ENCODE results near the gene CASQ1. TPM values are rescaled to one million over a fixed set of nuclear protein-coding genes. Genes with fewer than 3 reads are reported as not detected.

The CASQ1 gene
- total RNA-seq, 1 experiment from 2014 or later = not detected

DNA sequence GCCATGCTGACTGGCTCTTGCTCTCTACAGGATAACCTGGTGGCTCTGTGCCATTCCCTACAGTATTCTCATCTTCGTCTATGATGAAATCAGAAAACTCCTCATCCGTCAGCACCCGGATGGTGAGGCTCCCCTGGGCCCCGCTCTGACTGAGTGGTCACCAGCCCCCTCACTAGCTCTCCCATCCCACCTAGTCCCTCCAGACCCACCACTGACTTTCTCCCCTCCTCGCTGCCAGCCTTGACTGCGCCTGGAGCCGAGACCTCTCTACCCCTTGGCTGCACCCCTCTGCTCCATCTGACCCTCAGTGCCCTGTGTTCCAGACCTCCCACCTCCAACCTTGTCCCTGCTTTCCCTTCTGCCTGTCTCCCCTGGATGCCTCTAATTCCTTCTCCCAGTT lies 4.1 kb upstream of the CASQ1 start:
- Histone ChIP-seq H3K27me3 (replicated peaks; ENCODE audit: control insufficient read depth, insufficient read depth, low read length) (no peaks in the 10 kb centered on the region), H3K36me3 (ENCODE audit: control insufficient read depth, insufficient read depth, low read length) (no peaks in the 10 kb centered on the region), H3K4me3 (ENCODE audit: low read depth, low read length) (no peak overlapping the region), H3K4me1 (no peaks in the 10 kb centered on the region), H3K9me3 (no peaks in the 10 kb centered on the region)
- intact Hi-C loops (cut with micrococcal nuclease; ENCODE audit: unreplicated experiment) = no loop called here
- no TSS peak for BruUV-seq (replicated peaks)
- CTCF ChIA-PET = no interaction called here
- no peak overlapping the region for H3K4me3 Mint-ChIP-seq (ENCODE audit: unreplicated experiment)
- TF ChIP-seq, protein P1, sequence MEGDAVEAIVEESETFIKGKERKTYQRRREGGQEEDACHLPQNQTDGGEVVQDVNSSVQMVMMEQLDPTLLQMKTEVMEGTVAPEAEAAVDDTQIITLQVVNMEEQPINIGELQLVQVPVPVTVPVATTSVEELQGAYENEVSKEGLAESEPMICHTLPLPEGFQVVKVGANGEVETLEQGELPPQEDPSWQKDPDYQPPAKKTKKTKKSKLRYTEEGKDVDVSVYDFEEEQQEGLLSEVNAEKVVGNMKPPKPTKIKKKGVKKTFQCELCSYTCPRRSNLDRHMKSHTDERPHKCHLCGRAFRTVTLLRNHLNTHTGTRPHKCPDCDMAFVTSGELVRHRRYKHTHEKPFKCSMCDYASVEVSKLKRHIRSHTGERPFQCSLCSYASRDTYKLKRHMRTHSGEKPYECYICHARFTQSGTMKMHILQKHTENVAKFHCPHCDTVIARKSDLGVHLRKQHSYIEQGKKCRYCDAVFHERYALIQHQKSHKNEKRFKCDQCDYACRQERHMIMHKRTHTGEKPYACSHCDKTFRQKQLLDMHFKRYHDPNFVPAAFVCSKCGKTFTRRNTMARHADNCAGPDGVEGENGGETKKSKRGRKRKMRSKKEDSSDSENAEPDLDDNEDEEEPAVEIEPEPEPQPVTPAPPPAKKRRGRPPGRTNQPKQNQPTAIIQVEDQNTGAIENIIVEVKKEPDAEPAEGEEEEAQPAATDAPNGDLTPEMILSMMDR (IDR thresholded peaks at IDR 0.05; ENCODE audit: insufficient read depth in 1 of 2, low read depth in 1 of 2, low read length in 1 of 2, severe bottlenecking in 1 of 2, unreplicated experiment in 1 of 2) = no peak
- no peaks in the 10 kb centered on the region for H3K9me3 Mint-ChIP-seq (ENCODE audit: unreplicated experiment)
- no peaks in the 10 kb centered on the region for H3K4me1 Mint-ChIP-seq (ENCODE audit: low read depth, unreplicated experiment)
- H3K27me3 Mint-ChIP-seq (ENCODE audit: insufficient read depth, unreplicated experiment) = no peaks in the 10 kb centered on the region
- H3K36me3 Mint-ChIP-seq (ENCODE audit: insufficient read depth, unreplicated experiment) = no peaks in the 10 kb centered on the region
- H3K27ac Mint-ChIP-seq (ENCODE audit: unreplicated experiment) = no peak overlapping the region
- POLR2A ChIA-PET = no interaction called here
- DNase-seq = no peak

- H3K27me3 ChIP-seq (replicated peaks; ENCODE audit: control insufficient read depth, insufficient read depth, low read length) = no peaks in the 10 kb centered on the region
- no peaks in the 10 kb centered on the region for H3K4me1 ChIP-seq
- no peak overlapping the region for H3K4me3 Mint-ChIP-seq (ENCODE audit: unreplicated experiment)
- no peaks in the 10 kb centered on the region for H3K36me3 Mint-ChIP-seq (ENCODE audit: insufficient read depth, unreplicated experiment)
- no peak for DNase-seq
- intact Hi-C loops (cut with micrococcal nuclease; ENCODE audit: unreplicated experiment) = no loop called here
- H3K4me3 ChIP-seq (ENCODE audit: low read depth, low read length) = no peak overlapping the region
- ChIA-PET CTCF (no interaction called here), POLR2A (no interaction called here)
- no TSS peak for BruUV-seq (replicated peaks)
- TF ChIP-seq, protein P1 (IDR thresholded peaks at IDR 0.05; ENCODE audit: insufficient read depth in 1 of 2, low read depth in 1 of 2, low read length in 1 of 2, severe bottlenecking in 1 of 2, unreplicated experiment in 1 of 2) = no peak
- H3K9me3 ChIP-seq = no peaks in the 10 kb centered on the region
- H3K27ac Mint-ChIP-seq (ENCODE audit: unreplicated experiment) = no peak overlapping the region
- H3K27me3 Mint-ChIP-seq (ENCODE audit: insufficient read depth, unreplicated experiment) = no peaks in the 10 kb centered on the region
- no peaks in the 10 kb centered on the region for H3K9me3 Mint-ChIP-seq (ENCODE audit: unreplicated experiment)
- H3K4me1 Mint-ChIP-seq (ENCODE audit: low read depth, unreplicated experiment) = no peaks in the 10 kb centered on the region
- H3K36me3 ChIP-seq (ENCODE audit: control insufficient read depth, insufficient read depth, low read length) = no peaks in the 10 kb centered on the region
Measured at GRCh38 chr1:160186729-160187128, 3.6 kb upstream of the CASQ1 start.

- Histone ChIP-seq H3K4me3 (ENCODE audit: low read depth, low read length) (no peak overlapping the region), H3K4me1 (peaks cover 5% of the 10 kb centered on the region; the same call in 1 of the 2 replicates), H3K27me3 (replicated peaks; ENCODE audit: control insufficient read depth, insufficient read depth, low read length) (no peaks in the 10 kb centered on the region), H3K36me3 (ENCODE audit: control insufficient read depth, insufficient read depth, low read length) (no peaks in the 10 kb centered on the region), H3K9me3 (no peaks in the 10 kb centered on the region)
- TF ChIP-seq, protein P1 (IDR thresholded peaks at IDR 0.05; ENCODE audit: insufficient read depth in 1 of 2, low read depth in 1 of 2, low read length in 1 of 2, severe bottlenecking in 1 of 2, unreplicated experiment in 1 of 2) = no peak
- no TSS peak for BruUV-seq (replicated peaks)
- no peak for DNase-seq
- no peaks in the 10 kb centered on the region for H3K4me1 Mint-ChIP-seq (ENCODE audit: low read depth, unreplicated experiment)
- no peaks in the 10 kb centered on the region for H3K9me3 Mint-ChIP-seq (ENCODE audit: unreplicated experiment)
- no peaks in the 10 kb centered on the region for H3K36me3 Mint-ChIP-seq (ENCODE audit: insufficient read depth, unreplicated experiment)
- ChIA-PET POLR2A (no interaction called here), CTCF (no interaction called here)
- no peak overlapping the region for H3K27ac Mint-ChIP-seq (ENCODE audit: unreplicated experiment)
- intact Hi-C loops (cut with micrococcal nuclease; ENCODE audit: unreplicated experiment) = no loop called here
- no peaks in the 10 kb centered on the region for H3K27me3 Mint-ChIP-seq (ENCODE audit: insufficient read depth, unreplicated experiment)
- H3K4me3 Mint-ChIP-seq (ENCODE audit: unreplicated experiment) = no peak overlapping the region
Measured at GRCh38 chr1:160187407-160187806, 3.0 kb upstream of the CASQ1 start.
